ENCODE results near the gene HYLS1. TPM values are rescaled to one million over a fixed set of nuclear protein-coding genes. Genes with fewer than 3 reads are reported as not detected.

HYLS1 gene
- total and polyA plus RNA-seq, 9 donors, result 2.2 to 8.8 (median 4.5) TPM

GRCh38 chr11:125944350-125945010 is 57.0 kb downstream of the HYLS1 start:
- intact Hi-C loops (cut with DNase I), result loop anchor here in 2 of 4 donors (5.0 to 10.0 kb wide), 2 partner anchors 110 to 248 kb away; no protein-coding TSS in a partner anchor
- no peak for TF ChIP-seq POLR2A (IDR thresholded peaks at IDR 0.05)
- TF ChIP-seq EP300 (IDR thresholded peaks at IDR 0.05), result no peak
- TF ChIP-seq CTCF (IDR thresholded peaks at IDR 0.05), result no peak
- 85 to 91% (median 88%) methylated on average over 13 of the region's 13 CpGs for WGBS, 3 donors

GRCh38 chr11:125945011-125945796 is 57.7 kb downstream of the HYLS1 start:
- Histone ChIP-seq H3K9me3 (no peaks in the 10 kb centered on the region), H3K4me3 (no peak overlapping the region), H3K4me1 (ENCODE audit: insufficient read depth) (peaks cover 1% of the 10 kb centered on the region), H3K27me3 (no peaks in the 10 kb centered on the region), H3K36me3 (no peaks in the 10 kb centered on the region), H3K27ac (no peak overlapping the region)
- TF ChIP-seq EP300 (IDR thresholded peaks at IDR 0.05) (no peak), CTCF (IDR thresholded peaks at IDR 0.05) (no peak)
- intact Hi-C loops (cut with DNase I), result loop anchor here in 2 of 4 donors (10.0 kb wide), 1 partner anchor 110 kb away; no protein-coding TSS in a partner anchor
- WGBS, 3 donors, result 59 to 69% (median 60%) methylated on average over 15 of the region's 15 CpGs
- DNase-seq, result peak in 1 of 5 donors; percentile 9

More at GRCh38 chr11:125944350-125945010, 57.0 kb downstream of the HYLS1 start:
- Histone ChIP-seq H3K27ac (no peak overlapping the region), H3K27me3 (no peaks in the 10 kb centered on the region), H3K36me3 (no peaks in the 10 kb centered on the region), H3K9me3 (no peaks in the 10 kb centered on the region), H3K4me1 (ENCODE audit: insufficient read depth) (peaks cover 1% of the 10 kb centered on the region), H3K4me3 (no peak overlapping the region)
- DNase-seq, result peak in 1 of 5 donors; percentile 6

GRCh38 chr11:125945797-125946520 is 58.5 kb downstream of the HYLS1 start, which contains the start of gene VSIG10L2:
Gene VSIG10L2 (plus strand): TSS chr11:125946044. CDS start chr11:125946056, 12 bp downstream.
- WGBS, 3 donors, result 72 to 82% (median 73%) methylated on average over 8 of the region's 8 CpGs
- Histone ChIP-seq H3K9me3 (no peaks in the 10 kb centered on the region), H3K4me1 (ENCODE audit: insufficient read depth) (peaks cover 7% of the 10 kb centered on the region), H3K27ac (no peak within 1 kb of the TSS), H3K4me3 (no peak within 1 kb of the TSS), H3K36me3 (no peaks in the 10 kb centered on the region), H3K27me3 (no peaks in the 10 kb centered on the region)
- intact Hi-C loops (cut with DNase I), result loop anchor here in 2 of 4 donors (10.0 kb wide), 1 partner anchor 109 kb away; no protein-coding TSS in a partner anchor
- DNase-seq, result no peak
- TF ChIP-seq EP300 (IDR thresholded peaks at IDR 0.05) (no peak), POLR2A (IDR thresholded peaks at IDR 0.05) (no peak), CTCF (IDR thresholded peaks at IDR 0.05) (no peak)
